Stimulated activated CD4-positive, alpha-beta T cell treated with anti-CD3 and anti-CD28 coated beads, TNF-alpha, amount 100 ng/mL, for 24 hours (primary cell): ENCODE measurements around the gene DNAJC1.
"Not testable (repeated sequence)": the region's sequence is repeated elsewhere in the genome, so short reads cannot be mapped to it uniquely, and the experiment has no call there.

Experiments used
- DNase-seq, 3 experiments: peaks; one replicate each; pipeline ENCODE4 v3.0.0-alpha.2; 2020; ENCODE audit warnings: low read depth in 3 of 3

Gene DNAJC1

DNA sequence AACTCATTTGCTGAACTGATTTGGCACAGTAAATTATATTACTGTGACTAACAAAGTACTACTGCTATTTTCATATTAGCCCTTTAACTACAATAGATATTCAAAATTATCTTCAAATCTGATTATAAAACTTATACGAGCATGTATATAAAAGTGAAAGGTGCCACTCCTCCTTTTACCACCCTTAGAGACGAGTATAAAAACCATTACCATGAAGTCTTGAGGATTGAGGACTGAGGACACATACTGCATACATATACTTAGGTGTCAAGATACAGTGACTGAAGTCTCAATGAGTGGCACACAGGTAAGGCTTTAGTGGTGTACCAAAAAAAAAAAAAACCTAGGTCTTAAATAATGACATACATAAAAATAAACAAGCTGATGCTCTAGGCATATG, 98.6 kb downstream of the DNAJC1 start:
- DNase-seq, result no peak

DNA sequence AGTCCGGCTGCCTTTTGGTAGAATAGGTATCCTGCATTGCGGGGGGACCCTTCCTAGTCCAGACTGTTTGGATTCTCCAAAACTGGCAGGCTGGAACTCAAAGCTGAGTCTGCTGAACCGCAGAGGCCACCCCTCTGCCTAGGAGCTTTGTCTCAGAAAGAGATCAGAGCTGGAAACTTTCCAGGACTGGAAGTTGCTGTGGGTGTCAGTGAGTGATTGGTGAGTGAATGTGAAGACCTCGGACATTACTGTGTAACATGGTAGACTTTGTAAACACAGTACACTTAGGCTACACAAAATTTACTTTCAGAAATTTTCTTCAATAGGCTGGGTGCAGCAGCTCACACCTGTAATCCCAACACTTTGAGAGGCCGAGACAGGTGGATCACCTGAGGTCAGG, 103.8 kb downstream of the DNAJC1 start:
- DNase-seq, result no peak

GRCh38 chr10:21895932-21896331, 107.6 kb downstream of the DNAJC1 start:
- DNase-seq, result no peak

DNA sequence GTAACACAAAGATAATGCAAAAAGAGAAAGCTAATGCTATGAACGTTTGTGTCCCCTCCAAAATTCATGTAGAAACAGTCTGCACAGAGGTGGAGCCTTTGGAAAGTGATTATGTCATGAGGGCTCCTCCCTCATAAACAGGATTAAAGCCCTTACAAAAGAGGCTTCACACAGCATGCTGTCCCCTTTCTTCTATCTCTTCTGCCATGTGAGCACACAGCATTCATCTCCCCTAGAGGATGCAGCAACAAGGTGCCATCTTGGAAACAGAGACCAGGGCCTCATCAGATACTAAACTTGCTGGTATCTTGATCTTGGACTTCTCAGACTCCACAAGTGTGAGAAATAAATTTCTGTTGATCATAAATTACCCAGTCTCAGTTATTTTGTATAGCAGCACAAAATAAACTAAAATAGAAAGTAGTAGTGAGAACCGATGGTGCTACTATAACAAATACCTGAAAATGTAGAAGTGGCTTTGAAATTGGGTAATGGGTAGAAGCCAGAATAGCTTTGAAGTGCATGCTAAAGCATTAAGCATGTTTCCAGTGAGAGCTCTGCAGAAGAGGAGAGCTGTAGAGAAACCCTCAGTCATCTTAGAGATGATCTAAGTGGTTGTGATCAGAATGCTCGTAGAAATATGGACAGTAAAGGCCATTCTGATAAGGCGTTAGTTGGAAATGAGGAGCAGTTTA, 108.7 kb downstream of the DNAJC1 start:
- no peak for DNase-seq

DNA sequence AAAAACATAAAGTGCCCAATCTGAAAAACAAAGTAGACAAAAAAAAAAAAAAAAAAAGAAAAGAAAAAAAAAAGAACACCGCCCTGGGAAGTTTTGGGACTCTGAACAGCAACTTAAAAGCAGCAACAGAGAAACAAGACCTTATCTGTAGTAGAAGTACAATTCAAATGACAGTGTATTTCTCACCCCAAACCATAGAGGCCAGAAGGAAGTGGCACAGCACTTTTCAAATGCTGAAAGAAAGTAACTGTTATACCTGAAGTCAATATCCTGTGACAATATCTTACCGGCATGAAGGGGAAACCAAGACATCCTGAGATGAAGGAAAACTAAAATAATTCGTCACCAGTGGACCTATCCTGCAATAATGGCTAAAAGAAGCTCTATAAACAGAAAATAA, 112.1 kb downstream of the DNAJC1 start:
- DNase-seq, result no peak

DNA sequence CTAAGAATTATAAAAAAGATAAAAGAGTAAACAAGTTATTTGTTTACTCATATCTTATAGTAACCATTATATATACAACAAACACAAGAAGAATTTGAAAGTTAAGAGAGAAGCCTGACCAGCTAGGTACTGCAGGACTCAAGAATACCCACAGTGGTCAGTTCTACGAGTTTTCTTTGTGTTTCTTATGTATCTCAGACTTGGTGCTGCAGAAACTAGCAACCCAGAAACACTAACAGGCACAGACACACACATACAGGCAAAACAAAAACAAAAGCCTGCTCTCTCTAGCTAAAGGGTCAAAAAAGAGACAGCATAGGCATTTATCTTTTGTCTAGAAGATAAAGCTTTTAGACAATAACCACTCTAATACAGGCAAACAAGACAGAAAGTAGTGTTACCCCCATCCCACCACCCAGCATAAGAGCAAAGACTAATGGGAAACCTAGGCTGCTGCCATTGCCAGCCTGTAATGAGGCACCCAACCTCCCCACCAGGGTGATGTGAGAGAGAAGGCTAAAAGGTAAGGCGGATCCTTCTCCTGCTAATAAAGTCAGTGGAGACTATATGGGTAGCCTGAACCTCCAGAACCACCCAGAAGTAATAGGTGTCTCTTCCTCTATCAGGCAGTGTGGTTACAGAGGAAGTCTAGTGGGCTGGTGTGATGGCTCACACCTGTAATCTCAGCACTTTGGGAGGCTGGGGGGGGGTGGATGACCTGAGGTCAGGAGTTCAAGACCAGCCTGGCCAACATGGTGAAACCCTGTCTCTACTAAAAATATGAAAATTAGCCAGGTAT, 113.9 kb downstream of the DNAJC1 start:
- DNase-seq, result no peak

DNA sequence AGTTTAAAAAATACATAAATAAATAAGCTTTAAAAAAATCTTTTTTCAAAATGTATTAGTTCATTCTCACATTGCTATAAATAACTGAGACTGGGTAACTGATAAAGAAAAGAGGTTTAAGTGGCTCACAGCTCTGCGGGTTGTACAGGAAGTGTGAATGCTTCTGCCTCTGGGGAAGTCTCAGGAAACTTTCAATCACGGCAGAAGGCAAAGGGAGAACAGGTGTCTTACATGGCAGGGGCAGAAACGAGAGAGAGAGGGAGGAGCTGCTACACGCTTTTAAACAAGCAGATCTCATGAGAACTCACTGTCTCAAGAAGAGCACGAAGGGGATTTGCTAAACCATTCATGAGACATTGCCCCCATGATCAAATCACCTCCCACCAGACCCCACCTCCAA, 114.6 kb downstream of the DNAJC1 start:
- DNase-seq, result peak in 1 of 3 experiments; percentile 3

- DNase-seq, result no peak
Measured at GRCh38 chr10:21885940-21886339, 117.6 kb downstream of the DNAJC1 start.

DNA sequence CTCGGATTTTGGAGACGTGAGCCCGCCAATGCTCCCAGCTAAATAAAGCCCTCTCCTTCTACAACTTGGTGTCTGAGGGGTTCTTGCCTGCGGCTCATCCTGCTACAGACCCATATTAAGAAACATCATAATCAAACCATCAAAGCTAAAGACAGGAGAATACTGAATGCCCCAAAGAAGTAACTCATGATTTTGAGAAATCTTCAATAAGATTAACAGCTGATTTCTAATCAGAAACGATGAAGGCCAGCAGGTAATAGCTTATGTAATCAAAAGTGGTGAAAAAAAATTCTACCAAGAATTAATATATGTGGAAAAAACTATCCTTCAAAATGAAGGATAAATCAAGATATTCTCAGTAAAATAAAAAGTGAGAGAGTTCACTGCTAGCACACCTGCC, 130.3 kb downstream of the DNAJC1 start:
- no peak for DNase-seq

GRCh38 chr10:21872771-21873170, 130.8 kb downstream of the DNAJC1 start:
- not testable (repeated sequence) for DNase-seq

DNA sequence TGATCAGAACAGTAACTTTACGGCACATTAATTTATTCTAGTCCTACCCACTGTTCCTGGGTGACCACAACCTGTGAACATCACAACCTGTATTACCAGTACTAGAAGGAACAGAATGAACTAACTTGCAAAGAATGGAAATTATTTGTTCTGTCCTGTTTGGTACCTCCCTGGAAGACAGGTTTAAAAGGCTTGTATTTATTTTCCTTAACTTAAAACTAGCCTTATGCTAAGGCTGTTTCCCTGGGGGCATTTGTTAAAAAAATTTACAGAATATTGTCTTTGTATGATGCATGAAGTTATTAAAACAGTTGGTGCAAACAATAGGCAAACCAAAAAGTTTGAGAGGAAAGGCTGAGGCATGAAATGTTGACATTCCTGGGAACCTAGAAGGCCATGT, 132.7 kb downstream of the DNAJC1 start:
- no peak for DNase-seq

GRCh38 chr10:21869087-21869486, 134.4 kb downstream of the DNAJC1 start:
- not testable (repeated sequence) for DNase-seq

DNA sequence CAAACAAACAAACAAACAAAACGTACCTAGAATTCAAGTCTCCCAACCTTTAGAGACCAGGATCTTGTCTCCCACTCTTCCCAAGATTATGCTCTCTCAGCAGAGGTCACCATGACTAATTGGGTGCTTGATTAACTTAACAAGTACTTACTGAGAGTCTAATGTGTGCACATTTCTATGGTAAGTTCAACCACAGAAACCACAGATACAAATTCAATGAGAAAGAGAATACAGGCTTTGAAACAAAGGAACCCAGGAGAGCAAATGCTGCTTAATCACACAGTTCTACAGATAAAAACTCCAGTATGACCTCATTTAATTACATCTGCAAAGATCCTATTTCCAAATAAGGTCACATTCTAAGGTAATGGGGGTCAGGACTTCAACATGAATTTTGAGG, 142.8 kb downstream of the DNAJC1 start:
- DNase-seq, result no peak

- DNase-seq, result no peak
Measured at GRCh38 chr10:21858455-21858854, 145.1 kb downstream of the DNAJC1 start.

- DNase-seq, result no peak
Measured at GRCh38 chr10:21849607-21850006, 153.9 kb downstream of the DNAJC1 start.

GRCh38 chr10:21843645-21844044, 159.9 kb downstream of the DNAJC1 start:
- DNase-seq, result no peak

DNA sequence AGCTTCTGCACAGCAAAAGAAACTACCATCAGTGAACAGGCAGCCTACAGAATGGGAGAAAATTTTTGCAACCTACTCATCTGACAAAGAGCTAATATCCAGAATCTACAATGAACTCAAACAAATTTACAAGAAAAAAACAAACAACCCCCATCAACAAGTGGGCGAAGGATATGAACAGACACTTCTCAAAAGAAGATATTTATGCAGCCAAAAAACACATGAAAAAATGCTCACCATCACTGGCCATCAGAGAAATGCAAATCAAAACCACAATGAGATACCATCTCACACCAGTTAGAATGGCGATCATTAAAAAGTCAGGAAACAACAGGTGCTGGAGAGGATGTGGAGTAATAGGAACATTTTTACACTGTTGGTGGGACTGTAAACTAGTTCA, 162.3 kb downstream of the DNAJC1 start:
- DNase-seq, result not testable (repeated sequence)

GRCh38 chr10:21837487-21837886, 166.0 kb downstream of the DNAJC1 start:
- DNase-seq, result not testable (repeated sequence)

DNA sequence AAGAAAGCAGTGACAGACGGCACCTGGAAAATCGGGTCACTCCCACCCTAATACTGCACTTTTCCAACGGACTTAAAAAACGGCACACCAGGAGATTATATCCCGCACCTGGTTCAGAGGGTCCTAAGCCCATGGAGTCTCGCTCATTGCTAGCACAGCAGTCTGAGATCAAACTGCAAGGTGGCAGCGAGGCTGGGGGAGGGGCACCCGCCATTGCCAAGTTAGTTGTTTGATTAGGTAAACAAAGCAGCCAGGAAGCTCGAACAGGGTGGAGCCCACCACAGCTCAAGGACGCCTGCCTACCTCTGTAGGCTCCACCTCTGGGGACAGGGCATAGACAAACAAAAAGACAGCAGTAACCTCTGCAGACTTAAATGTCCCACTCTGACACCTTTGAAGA, 169.0 kb downstream of the DNAJC1 start:
- DNase-seq, result not testable (repeated sequence)

- no peak for DNase-seq
Measured at GRCh38 chr10:21832821-21833130, 170.8 kb downstream of the DNAJC1 start.

- no peak for DNase-seq
Measured at GRCh38 chr10:21831986-21832820, 171.3 kb downstream of the DNAJC1 start.

DNA sequence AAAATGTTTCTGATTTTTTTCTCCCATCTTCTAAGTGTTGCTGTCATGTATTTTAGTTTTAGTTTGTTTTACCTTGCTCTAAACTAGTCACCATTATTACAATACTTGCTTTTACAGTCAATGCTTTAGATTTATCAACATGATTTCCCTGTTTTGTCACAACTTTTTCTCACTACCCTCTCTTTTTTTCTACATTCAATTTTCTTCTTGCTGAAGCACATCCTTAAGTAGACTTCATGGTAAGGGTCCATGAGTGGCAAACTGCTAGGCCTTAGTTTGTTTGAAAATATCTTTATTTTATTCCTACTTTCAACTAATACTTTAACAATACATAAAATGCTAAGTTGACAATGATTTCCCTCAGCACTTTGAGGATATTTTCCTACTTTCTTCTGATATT, 173.5 kb downstream of the DNAJC1 start:
- DNase-seq, result no peak

DNA sequence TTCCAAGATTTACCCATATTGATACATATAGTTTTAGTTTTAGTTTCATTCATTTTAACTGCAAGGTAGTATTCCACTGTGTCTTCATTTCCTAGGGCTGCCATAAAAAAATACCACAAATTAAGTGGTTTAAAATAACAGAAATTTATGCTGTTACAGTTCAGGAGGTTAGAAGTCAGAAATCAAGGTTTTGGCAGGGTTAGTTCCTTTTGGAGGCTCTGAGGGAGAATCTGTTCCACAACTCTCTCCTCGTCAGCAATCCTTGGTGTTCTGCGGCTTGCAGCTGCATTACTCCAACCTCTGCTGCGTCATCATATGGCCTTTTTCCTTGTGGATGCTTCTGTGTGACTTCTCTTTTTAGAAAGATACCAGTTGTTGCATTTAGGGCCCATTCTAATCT, 176.2 kb downstream of the DNAJC1 start:
- DNase-seq, result no peak
